ENCODE data around the gene HEY2. TPM values are rescaled to one million over a fixed set of nuclear protein-coding genes. Genes with fewer than 3 reads are reported as not detected.
A peak's percentile ranks its signal among the peaks of the same experiment; 100 is the strongest.

Gene HEY2
- total and polyA plus RNA-seq, 10 of the 15 experiments (the other 5 are each of a cell fraction or from before 2014, with no cell fraction given): 0.01 to 0.32 (median 0.08) TPM; not detected in 4

GRCh38 chr6:125779924-125780539, 30.6 kb downstream of the HEY2 start (continued):
- TF ChIP-seq, protein P1, sequence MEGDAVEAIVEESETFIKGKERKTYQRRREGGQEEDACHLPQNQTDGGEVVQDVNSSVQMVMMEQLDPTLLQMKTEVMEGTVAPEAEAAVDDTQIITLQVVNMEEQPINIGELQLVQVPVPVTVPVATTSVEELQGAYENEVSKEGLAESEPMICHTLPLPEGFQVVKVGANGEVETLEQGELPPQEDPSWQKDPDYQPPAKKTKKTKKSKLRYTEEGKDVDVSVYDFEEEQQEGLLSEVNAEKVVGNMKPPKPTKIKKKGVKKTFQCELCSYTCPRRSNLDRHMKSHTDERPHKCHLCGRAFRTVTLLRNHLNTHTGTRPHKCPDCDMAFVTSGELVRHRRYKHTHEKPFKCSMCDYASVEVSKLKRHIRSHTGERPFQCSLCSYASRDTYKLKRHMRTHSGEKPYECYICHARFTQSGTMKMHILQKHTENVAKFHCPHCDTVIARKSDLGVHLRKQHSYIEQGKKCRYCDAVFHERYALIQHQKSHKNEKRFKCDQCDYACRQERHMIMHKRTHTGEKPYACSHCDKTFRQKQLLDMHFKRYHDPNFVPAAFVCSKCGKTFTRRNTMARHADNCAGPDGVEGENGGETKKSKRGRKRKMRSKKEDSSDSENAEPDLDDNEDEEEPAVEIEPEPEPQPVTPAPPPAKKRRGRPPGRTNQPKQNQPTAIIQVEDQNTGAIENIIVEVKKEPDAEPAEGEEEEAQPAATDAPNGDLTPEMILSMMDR (IDR thresholded peaks at IDR 0.05 in 2 of 3, conservative IDR thresholded peaks at IDR 0.05 in 1 of 3; ENCODE audit: control insufficient read depth in 2 of 3, extremely low read depth in 1 of 3, insufficient read depth in 1 of 3, low read depth in 3 of 3, low read length in 3 of 3): peak in 1 of 3 experiments; percentile 20; a peak in 1 of 6 replicates
- peak; percentile 66; the same call in 1 of the 2 replicates for TF ChIP-seq TBL1XR1 (IDR thresholded peaks at IDR 0.05; ENCODE audit: low read depth, low read length)
- TF ChIP-seq SMARCA5 (IDR thresholded peaks at IDR 0.05): peak; percentile 86
- peak; percentile 75 for TF ChIP-seq NBN (IDR thresholded peaks at IDR 0.05)
- peak; percentile 77 for TF ChIP-seq YY1 (IDR thresholded peaks at IDR 0.05; ENCODE audit: low read depth, low read length)
- TF ChIP-seq ATF7 (IDR thresholded peaks at IDR 0.05; ENCODE audit: low read depth): peak; percentile 58; the same call in 1 of the 2 replicates
- no peak; the same call in 1 of the 2 replicates for TF ChIP-seq RB1 (IDR thresholded peaks at IDR 0.05; ENCODE audit: borderline replicate concordance)
- peak; percentile 70 for TF ChIP-seq MLLT1 (IDR thresholded peaks at IDR 0.05)
- TF ChIP-seq GABPA (IDR thresholded peaks at IDR 0.05; ENCODE audit: low read depth): peak; percentile 63; the same call in 1 of the 2 replicates
- TF ChIP-seq, protein P2, sequence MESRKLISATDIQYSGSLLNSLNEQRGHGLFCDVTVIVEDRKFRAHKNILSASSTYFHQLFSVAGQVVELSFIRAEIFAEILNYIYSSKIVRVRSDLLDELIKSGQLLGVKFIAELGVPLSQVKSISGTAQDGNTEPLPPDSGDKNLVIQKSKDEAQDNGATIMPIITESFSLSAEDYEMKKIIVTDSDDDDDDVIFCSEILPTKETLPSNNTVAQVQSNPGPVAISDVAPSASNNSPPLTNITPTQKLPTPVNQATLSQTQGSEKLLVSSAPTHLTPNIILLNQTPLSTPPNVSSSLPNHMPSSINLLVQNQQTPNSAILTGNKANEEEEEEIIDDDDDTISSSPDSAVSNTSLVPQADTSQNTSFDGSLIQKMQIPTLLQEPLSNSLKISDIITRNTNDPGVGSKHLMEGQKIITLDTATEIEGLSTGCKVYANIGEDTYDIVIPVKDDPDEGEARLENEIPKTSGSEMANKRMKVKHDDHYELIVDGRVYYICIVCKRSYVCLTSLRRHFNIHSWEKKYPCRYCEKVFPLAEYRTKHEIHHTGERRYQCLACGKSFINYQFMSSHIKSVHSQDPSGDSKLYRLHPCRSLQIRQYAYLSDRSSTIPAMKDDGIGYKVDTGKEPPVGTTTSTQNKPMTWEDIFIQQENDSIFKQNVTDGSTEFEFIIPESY (IDR thresholded peaks at IDR 0.05): no peak
- TF ChIP-seq WRNIP1 (IDR thresholded peaks at IDR 0.05; ENCODE audit: borderline replicate concordance, low read depth, low read length): no peak
- peak; percentile 25; the same call in 1 of the 2 replicates for TF ChIP-seq PAX5 (IDR thresholded peaks at IDR 0.05; ENCODE audit: borderline replicate concordance, low read depth, low read length)
- 0 out of 2 replicates have a peak, but pooled peaks have one; percentile 38 for TF ChIP-seq EED (IDR thresholded peaks at IDR 0.05; ENCODE audit: low read depth)
- TF ChIP-seq USF1 (IDR thresholded peaks at IDR 0.05; ENCODE audit: borderline replicate concordance, extremely low read length, insufficient read depth, low read depth, low read length): no peak
- TF ChIP-seq SP1 (IDR thresholded peaks at IDR 0.05; ENCODE audit: low read depth, low read length): peak; percentile 17
- TF ChIP-seq KLF5 (IDR thresholded peaks at IDR 0.05; ENCODE audit: partially characterized antibody): peak; percentile 38
- 0 out of 4 replicates have a peak, but pooled peaks of 1 of the 2 experiments have one; percentile 9 for TF ChIP-seq ETV6 (conservative IDR thresholded peaks at IDR 0.05 in 1 of 2, IDR thresholded peaks at IDR 0.05 in 1 of 2; ENCODE audit: borderline replicate concordance in 1 of 2, low read depth in 1 of 2)
- TF ChIP-seq RUNX3 (IDR thresholded peaks at IDR 0.05; ENCODE audit: low read length): peak; percentile 94
- TF ChIP-seq, protein P3, sequence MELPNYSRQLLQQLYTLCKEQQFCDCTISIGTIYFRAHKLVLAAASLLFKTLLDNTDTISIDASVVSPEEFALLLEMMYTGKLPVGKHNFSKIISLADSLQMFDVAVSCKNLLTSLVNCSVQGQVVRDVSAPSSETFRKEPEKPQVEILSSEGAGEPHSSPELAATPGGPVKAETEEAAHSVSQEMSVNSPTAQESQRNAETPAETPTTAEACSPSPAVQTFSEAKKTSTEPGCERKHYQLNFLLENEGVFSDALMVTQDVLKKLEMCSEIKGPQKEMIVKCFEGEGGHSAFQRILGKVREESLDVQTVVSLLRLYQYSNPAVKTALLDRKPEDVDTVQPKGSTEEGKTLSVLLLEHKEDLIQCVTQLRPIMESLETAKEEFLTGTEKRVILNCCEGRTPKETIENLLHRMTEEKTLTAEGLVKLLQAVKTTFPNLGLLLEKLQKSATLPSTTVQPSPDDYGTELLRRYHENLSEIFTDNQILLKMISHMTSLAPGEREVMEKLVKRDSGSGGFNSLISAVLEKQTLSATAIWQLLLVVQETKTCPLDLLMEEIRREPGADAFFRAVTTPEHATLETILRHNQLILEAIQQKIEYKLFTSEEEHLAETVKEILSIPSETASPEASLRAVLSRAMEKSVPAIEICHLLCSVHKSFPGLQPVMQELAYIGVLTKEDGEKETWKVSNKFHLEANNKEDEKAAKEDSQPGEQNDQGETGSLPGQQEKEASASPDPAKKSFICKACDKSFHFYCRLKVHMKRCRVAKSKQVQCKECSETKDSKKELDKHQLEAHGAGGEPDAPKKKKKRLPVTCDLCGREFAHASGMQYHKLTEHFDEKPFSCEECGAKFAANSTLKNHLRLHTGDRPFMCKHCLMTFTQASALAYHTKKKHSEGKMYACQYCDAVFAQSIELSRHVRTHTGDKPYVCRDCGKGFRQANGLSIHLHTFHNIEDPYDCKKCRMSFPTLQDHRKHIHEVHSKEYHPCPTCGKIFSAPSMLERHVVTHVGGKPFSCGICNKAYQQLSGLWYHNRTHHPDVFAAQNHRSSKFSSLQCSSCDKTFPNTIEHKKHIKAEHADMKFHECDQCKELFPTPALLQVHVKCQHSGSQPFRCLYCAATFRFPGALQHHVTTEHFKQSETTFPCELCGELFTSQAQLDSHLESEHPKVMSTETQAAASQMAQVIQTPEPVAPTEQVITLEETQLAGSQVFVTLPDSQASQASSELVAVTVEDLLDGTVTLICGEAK (IDR thresholded peaks at IDR 0.05; ENCODE audit: borderline replicate concordance): peak; percentile 85; the same call in 1 of the 2 replicates
